Measurements from ENCODE around the gene P2RX2.

Gene P2RX2

DNA sequence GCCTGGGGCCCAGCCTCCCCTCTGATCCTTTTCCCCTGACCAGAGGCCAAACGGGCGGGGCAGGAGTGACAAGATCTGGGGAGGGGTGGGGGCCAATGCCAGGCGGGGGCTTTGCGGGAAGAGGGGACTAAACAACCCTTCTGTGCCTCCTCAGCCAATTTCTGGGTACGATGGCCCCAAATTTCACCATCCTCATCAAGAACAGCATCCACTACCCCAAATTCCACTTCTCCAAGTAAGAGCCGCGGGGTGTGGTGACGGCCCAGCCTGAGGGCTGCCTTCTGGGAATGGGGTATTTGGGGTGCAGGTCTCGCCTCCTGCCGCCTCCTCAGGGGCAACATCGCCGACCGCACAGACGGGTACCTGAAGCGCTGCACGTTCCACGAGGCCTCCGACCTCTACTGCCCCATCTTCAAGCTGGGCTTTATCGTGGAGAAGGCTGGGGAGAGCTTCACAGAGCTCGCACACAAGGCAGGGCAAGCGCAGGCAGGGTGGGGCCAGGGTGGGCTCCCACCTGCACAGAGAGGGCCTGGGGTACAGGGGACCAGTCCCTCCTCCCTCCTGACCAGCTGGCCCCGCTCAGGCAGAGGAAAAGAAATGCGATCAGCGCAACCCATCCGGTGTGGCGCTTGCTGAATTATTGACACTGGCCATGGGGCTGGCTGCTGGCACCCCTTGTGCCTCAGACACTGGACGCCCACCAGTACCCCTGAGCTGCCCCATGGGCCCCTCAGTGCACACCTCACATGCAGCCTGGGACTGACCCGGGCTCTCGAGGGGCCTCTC, 1.7 kb downstream of the P2RX2 start:
- DNase-seq (ENCODE audit: low spot score), result no peak

DNA sequence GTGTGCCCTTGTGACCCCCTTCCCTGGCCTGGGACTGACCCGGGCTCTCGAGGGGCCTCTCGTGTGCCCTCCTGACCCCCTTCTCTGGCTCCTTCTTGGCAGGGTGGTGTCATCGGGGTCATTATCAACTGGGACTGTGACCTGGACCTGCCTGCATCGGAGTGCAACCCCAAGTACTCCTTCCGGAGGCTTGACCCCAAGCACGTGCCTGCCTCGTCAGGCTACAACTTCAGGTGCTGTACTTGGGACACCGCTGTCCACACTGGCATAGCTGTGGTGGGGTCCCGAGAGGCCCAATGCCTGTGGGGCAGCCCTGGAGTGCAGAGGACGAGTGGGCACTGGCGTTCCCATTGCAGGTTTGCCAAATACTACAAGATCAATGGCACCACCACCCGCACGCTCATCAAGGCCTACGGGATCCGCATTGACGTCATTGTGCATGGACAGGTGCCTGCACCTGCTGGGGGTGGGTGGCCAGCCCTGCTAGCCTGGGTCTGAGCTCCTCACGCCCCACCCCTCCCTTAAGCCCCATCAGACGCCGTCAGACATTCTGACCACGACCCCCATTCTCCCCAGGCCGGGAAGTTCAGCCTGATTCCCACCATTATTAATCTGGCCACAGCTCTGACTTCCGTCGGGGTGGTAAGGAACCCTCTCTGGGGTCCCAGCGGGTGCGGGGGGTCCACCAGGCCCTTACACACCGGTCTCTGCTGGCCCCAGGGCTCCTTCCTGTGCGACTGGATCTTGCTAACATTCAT, 2.5 kb downstream of the P2RX2 start:
- no peak for DNase-seq (ENCODE audit: low spot score)

DNA sequence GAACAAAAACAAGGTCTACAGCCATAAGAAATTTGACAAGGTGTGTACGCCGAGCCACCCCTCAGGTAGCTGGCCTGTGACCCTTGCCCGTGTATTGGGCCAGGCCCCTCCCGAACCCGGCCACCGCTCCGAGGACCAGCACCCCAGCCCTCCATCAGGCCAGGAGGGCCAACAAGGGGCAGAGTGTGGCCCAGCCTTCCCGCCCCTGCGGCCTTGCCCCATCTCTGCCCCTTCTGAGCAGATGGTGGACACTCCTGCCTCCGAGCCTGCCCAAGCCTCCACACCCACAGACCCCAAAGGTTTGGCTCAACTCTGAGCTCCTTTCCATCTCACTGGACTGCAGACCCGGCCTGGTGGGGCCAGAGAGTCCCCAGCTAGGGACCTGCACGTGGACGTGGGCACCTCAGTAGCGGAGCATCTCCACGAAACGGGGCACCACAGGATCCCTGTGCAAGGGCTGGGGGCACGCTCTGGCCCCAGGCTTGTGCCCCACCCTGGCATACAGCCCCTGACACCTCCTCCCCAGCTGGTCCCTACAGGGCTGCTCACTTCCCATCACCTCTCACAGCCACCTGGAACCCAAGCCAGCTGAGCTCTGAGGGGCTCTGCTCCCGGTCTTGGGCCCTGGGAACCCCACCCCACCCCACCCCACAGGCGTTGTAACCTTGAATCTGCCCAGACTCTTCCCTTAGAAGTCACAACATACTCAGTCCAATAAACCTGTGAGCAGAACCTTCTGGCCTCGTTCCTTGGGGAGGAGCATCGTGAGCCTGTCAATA, 3.3 kb downstream of the P2RX2 start:
- no peak for DNase-seq (ENCODE audit: low spot score)

DNA sequence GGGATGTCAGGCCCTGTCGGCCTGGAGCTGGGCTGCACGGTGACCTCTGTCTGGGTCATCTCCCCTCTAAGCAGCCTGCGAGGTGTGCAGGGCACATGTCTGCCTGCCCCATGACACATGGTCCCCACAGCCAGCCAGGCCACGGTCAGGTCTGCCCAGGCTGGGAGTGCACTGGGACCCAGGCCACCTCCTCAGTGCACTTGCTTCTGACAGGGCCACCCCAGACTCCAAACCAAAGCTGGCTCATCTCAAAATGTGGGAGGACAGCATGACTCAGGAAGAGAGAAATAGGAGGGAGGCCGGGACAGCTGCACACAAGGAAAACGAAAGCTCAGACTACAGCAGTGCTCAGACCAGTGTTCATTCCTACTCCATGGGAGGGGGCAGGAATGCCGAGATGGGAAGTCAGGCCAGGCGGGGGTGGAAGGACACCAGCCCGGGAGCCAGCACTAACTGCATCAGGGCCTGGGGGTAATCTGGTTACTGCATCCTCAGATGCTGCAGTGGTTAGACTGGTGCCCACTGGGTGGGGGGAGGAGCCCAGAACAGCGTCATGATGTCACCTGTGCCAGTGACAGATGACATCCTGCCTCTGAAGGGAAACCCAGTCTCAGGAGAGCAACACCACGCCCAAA, 4.0 kb downstream of the P2RX2 start:
- DNase-seq (ENCODE audit: low spot score), result no peak

DNA sequence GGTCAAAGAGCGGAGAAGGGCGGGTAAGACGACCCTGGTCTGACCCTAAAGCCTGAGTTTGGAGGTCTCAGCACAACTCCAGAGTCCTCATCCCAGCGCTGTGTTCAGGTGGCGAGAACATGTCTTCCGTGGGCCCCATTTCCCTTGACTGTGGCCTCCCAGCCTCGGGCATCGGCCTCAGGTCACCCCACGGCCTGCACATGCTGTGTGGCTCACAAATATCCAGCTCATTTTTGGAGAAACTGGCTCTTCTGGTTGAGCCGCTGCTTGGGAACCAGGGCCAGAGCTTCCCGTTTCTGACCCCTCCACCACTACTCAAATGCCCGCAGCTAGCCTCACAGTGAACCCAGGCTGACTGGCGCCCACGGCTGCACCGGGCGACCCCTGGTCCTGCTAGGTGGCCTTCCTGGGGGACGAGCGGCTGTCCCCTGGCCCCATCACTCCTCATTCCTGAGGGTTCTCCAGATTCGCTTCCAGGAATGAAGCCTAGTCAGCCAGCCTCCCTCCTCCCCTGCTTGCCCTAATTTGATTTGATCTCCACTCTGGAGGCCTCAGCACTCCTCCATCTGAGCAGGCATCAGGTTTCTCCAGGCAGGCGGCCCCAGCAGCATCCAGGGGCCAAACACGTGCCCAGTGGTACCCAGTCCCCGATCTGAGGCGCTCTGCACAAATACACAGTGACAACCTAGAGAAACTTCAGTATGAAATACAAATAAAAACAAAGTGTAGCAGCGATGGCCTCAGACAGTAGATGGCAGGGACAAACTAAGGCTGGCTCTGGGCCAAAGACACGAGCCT, 4.7 kb downstream of the P2RX2 start:
- no peak for DNase-seq (ENCODE audit: low spot score)

DNA sequence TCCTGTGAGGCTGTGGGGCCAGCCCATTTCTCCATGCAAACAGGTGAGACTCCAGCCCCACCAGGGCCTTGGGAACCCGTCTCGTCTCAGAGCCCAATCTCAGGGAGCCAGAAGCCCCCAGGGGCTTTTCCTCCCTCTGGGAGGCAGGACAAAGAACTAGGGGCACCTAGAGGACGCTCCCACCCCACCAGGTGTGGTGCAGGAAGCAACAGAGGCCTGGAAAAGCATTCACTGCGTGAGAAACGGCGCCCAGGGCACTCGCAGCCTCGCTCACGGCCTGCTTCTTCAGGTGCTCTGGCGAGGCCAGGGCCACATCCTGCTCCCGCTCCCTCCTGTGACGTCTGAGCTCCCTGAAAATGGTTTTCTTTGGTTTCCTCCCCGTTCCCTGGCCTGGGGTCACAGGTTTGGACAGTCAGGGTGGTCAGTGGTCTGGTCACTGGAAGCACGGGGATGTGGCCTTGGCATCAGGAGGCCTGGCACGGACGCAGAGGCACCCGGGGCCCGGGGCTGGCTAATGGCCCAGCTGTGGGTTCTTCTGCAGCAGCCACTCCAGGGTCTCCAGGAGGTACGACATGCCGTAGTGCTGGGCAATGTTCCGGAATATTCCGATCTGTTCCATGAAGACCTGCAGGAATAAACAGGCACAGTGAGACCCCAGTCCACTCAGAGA, 5.7 kb downstream of the P2RX2 start:
- DNase-seq (ENCODE audit: low spot score), result no peak

DNA sequence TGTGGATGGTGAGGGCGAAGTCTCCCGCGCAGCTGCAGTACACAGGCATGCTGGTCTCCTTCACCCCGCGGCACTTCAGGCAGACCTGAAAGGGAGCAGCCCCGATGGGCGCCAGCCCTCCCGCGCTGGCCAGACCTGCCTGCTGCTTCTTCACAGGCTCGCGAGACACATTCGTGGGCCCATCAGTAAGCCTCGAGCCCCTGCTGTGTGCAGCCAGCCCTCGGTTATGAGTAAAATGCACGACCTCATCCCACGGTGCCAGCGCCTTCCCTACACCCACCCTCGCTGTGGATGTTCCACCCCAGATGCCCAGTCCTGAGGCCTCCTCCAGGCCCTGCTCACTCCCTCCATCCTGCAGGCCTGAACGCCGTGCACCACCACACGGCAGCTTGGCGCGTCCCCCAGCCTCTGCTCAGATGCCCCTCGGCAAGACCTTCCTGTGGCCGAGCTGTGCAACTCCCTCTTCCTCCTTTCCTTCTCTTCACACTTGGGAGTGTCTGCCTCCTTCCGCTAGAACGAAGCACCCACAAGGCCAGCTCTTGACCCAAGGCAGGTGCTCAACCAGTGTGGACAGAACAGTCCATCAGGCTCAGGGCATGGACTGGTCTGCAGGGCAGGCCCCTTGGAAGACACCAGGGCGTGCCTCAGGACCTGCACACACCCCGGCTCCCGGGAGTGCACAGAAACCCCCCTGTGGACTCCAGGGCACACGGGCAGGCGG, 6.5 kb downstream of the P2RX2 start:
- DNase-seq (ENCODE audit: low spot score), result no peak

DNA sequence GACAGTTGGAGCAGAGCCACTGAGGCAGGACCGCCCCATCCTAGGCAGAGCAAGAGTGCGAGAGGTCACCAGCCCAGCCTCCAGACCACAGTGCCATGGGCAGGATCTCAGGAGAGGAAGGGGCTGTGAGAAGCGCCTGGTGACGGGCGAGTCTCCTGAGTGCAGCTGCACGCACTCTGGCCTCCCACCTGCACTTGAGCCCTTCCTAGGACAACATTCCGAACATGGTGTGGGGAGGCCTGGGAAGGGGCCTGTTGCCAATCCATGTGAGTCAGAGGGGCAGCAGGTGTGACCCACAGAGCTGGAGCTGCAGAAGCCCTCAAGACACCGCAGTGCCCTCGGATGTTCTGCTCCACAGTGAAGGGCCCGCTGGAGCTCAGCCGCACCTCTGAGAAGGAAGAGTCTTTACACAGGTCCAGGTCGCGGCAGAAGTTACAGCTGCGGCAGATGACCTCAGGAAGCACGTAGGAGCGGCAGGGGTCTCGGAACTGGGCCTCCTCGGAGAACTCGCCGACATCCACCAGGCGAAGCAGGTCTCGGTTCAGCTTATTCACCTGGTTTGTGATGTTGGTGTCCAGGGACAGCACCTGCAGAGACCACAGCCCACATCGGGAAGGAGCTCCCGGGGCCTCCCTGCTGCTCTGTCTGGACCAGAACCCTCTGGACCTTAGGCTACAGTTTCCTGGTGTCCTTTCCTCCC, 7.3 kb downstream of the P2RX2 start:
- no peak for DNase-seq (ENCODE audit: low spot score)

DNA sequence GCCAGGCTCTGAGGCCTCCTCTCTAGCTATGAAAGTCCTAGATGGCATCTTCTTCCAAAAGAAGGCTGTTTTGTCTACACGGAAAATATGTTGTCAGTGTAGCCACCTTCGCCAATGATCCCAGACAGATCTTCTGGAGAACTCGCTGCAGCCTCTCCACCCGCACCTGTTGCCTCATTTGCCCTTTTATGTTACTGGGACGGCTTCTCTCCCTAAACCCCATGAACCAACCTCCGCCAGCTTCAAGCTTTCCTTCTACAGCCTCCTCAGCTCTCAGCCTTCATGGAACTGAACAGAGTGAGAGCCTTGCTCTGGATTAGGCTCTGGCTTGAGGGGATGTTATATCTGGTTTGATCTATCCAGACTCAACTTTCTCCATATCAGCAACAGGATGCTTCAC, 10.8 kb downstream of the P2RX2 start:
- DNase-seq (ENCODE audit: low spot score), result no peak

DNA sequence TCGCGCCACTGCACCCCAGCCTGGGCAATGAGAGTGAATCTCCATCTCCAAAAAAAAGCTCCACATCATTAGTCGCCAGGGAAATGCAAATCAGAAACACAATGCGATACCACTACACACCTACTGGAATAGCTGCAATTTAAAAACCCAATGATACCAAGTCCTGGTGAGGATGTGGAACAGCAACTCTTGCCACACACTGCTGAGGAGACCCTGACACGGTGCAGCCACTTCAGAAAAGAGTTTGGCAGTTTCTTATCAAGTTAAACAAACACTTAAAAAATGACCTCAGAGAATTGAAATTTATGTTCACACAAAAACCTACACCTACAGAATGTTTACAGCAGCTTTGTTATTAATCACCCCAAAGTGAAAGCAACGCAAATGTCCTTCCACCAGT, 12.1 kb downstream of the P2RX2 start:
- DNase-seq (ENCODE audit: low spot score), result no peak

DNA sequence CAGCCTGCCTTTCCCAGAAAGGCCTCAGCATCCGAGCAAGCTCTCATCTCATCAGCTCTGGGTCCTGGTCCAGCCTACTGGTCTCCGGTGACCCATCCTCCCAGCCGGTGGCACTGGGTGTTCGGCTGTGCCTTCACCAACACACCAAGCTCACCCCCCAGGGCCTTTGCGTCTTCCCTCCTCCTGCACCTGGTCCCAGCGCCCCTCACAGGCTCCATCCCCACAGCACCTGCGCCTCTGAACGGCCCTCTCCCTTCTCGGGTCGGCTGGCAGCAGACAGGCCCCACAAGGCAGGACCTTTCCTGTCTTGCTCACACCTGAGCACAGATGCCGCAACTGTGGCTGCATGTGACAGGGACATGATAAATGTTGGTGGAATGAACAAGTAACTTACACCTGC, 13.1 kb downstream of the P2RX2 start:
- no peak for DNase-seq (ENCODE audit: low spot score)

DNA sequence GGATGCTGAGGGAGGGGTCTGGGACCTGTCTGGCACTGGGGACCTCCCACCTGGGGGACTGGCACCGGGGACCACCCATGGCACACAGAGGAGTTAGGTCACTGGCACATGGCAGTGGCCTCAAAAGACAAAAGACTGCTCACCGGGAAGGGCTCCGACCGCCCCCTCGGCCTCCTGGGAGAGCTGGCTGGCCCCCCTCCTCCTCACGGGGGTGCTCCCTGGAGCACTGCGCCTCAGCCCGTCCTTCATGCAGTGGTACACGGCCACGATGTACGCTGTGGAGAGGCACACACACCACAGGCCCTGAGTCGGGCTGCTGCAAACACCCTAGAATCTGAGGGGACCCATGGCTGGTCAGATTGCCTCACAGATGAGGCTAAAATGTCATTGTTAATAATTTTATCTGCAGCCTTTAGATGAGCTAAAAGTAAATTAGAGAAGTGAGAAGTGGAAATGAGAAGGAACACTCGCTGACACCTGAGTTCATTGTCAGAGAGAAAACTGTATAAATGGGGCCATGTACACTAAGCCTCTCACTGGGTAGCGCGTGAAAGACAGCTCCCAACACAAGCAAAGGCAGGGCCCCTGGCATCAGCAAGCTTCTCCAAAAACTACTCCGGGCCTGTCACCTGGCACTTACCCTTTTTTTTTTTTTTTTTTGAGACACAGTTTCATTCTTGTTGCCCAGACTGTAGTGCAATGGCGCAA, 14.1 kb downstream of the P2RX2 start:
- DNase-seq (ENCODE audit: low spot score), result no peak

DNA sequence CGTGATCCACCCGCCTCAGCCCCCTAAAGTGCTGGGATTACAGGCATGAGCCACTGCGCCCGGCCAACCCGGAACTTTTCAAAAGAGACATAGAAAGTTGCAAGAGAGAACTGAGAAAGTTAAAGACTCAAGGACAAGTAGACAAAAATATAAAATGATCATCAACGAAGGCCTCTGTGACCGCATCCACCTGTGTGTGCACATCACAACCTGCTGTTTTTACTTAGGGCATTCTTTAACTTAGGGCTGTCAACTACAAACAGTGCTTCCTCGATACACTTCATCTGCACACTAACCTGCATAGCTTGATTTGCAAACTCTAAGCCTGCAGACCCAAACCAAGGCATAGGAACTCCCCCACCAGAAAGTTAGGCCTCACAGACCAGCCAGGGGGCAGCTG, 14.8 kb downstream of the P2RX2 start:
- no peak for DNase-seq (ENCODE audit: low spot score)

DNA sequence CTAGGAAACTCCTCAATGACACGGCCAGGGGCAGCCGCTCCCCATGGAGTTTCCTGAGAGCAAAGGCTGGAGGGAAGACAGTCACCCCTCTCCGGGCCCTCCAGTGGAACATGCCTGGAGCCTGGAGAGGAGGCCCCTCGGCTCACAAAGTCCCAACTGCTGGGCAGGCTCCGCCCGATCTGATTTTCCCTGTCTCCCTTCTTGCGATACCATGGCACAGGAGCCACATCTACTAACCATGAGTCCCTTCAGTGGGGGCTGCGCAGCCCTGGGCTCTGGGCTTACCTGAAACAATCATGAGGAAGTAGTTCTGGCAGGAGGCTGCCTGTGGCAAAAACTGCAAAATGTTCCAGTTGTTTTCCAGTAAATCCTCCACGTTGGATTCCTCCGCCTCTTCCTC, 15.3 kb downstream of the P2RX2 start:
- DNase-seq (ENCODE audit: low spot score), result no peak

DNA sequence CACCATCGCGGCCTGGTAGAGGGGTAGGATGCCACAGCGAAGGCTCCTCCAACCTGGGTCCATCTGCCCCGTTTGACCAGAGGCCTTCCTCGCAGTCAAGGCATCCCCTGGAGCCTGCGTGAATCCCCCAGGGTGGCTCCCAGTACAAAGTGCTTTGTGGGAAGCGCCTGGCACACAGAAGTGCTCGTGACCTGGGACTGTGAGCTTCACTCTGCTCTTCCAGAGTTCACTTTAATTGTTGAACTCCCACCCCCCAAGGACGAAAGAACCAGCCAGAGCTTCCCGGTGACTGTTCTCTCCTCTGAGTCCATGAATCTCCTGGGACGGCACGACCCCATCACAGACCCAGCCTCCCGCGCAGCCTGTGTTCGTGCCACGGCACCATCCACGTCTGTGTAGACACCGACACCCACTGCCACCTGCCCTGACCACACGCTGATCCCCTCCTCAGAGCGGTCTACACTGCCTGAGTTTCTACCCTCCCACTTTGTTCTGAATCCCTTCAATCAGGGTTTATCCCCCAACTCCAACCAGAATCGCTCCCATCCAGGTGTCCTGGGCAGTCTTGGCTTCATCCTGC, 15.9 kb downstream of the P2RX2 start:
- DNase-seq (ENCODE audit: low spot score), result no peak

DNA sequence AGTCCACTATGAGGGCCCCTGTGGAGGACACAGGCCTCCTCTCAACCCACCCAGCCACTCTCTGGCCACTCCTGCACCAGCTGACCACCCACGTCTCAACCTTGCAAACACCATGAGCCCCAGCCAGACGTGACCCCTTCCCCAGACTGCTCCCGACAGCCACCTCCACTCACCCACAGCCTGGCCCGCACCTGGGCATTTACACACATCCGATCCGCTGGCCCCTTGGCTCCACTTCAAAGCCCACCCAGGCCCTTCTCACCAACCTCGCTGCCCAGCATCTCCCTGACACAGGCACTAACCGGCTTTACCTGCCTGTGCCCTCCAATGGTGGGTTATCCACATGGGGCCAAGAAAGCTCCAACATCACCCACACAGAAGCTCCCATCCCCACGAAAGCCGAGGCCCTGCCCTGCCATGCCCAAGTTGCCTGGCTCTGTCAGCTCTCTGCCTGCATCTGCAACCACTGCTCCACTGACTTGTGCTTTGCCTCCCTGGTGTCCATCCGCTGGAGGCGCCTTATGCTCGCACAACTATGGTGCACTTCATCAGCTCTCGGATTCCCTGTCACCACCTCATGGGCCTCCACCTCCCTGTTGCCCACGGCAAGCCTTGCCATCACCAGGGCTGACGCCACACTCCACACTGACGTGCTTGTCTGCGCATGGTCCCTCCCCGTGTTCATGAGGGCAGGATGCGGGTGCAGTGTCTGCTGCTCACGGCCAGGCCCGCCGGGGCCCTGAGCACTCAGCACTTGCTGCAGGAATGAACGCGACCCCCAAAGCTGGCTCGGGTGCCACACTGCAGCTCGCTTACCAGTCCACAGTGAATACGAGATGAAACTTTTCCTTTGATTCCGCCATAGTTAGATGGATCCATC, 16.7 kb downstream of the P2RX2 start:
- DNase-seq (ENCODE audit: low spot score), result no peak

DNA sequence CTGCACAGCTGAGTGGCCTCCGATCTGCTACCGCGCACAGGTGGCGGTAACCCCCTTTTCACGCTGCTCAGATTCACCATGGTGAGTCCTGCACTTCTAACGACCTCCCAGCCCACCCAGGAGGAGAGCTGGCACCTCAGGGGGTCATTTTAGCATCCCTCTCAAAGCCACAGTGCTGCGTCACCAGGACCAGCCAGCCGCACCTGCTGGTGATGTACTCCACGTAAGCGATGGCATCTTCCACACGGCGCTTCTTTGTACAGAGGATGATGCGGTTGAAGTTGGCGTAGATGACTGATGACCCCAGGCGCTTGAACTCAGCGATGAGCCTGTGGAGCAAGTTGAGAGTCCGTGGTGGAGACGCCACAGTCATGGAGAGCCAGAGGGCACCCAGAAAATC, 19.2 kb downstream of the P2RX2 start:
- no peak for DNase-seq (ENCODE audit: low spot score)

Measured in ecto neural progenitor cell (in vitro differentiated cells).